ENCODE results near the gene SEMA4G. TPM values are rescaled to one million over a fixed set of nuclear protein-coding genes. Genes with fewer than 3 reads are reported as not detected.

The SEMA4G gene
- total RNA-seq, 4 donors from 2014 or later: 16.5 to 233 (median 185) TPM

DNA sequence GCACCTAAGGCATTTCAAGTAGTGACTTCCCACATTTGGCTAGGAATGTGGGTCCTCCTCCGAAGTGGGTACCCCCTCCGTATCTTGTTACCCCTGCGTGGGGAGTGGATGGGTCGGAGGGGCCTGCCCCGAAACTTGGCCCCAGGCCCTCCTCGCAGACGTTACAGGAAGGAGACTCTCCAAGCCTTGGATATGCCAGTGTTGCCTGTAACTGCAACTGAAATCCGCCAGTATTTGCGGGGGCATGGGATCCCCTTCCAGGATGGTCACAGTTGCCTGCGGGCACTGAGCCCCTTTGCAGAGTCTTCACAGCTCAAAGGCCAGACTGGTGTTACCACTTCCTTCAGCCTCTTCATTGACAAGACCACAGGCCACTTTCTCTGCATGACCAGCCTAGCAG, 18.9 kb downstream of the SEMA4G start:
- peak overlapping the region; percentile 87 to 92 (median 91) for H3K4me3 ChIP-seq
- H3K4me1 ChIP-seq: peaks cover 0 to 24% (median 16%) of the 10 kb centered on the region in 4 donors
- no peak overlapping the region for H3K27ac ChIP-seq
- TF ChIP-seq, protein P1, sequence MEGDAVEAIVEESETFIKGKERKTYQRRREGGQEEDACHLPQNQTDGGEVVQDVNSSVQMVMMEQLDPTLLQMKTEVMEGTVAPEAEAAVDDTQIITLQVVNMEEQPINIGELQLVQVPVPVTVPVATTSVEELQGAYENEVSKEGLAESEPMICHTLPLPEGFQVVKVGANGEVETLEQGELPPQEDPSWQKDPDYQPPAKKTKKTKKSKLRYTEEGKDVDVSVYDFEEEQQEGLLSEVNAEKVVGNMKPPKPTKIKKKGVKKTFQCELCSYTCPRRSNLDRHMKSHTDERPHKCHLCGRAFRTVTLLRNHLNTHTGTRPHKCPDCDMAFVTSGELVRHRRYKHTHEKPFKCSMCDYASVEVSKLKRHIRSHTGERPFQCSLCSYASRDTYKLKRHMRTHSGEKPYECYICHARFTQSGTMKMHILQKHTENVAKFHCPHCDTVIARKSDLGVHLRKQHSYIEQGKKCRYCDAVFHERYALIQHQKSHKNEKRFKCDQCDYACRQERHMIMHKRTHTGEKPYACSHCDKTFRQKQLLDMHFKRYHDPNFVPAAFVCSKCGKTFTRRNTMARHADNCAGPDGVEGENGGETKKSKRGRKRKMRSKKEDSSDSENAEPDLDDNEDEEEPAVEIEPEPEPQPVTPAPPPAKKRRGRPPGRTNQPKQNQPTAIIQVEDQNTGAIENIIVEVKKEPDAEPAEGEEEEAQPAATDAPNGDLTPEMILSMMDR (IDR thresholded peaks at IDR 0.05): no peak
- TF ChIP-seq POLR2A (IDR thresholded peaks at IDR 0.05): no peak
- H3K9me3 ChIP-seq: no peaks in the 10 kb centered on the region
- H3K36me3 ChIP-seq: peaks cover 0 to 22% (median 0%) of the 10 kb centered on the region in 3 donors
- H3K27me3 ChIP-seq: no peaks in the 10 kb centered on the region
- no peak for DNase-seq

DNA sequence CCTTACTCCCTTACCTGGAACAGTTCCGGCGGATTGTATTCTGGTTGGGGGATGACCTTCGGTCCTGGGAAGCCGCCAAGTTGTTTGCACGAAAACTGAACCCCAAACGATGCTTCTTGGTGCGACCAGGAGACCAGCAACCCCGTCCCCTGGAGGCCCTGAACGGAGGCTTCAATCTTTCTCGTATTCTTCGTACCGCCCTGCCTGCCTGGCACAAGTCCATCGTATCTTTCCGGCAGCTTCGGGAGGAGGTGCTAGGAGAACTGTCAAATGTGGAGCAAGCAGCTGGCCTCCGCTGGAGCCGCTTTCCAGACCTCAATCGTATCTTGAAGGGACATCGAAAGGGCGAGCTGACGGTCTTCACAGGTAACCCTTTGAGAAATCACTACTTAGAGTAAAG, 19.8 kb downstream of the SEMA4G start:
- peaks cover 0 to 24% (median 16%) of the 10 kb centered on the region in 4 donors for H3K4me1 ChIP-seq
- peaks cover 0 to 18% (median 0%) of the 10 kb centered on the region in 3 donors for H3K36me3 ChIP-seq
- no peaks in the 10 kb centered on the region for H3K9me3 ChIP-seq
- no peak for TF ChIP-seq POLR2A (IDR thresholded peaks at IDR 0.05)
- TF ChIP-seq, protein P1 (IDR thresholded peaks at IDR 0.05): no peak
- DNase-seq: no peak
- H3K4me3 ChIP-seq: no peak overlapping the region
- H3K27ac ChIP-seq: no peak overlapping the region
- H3K27me3 ChIP-seq: no peaks in the 10 kb centered on the region

DNA sequence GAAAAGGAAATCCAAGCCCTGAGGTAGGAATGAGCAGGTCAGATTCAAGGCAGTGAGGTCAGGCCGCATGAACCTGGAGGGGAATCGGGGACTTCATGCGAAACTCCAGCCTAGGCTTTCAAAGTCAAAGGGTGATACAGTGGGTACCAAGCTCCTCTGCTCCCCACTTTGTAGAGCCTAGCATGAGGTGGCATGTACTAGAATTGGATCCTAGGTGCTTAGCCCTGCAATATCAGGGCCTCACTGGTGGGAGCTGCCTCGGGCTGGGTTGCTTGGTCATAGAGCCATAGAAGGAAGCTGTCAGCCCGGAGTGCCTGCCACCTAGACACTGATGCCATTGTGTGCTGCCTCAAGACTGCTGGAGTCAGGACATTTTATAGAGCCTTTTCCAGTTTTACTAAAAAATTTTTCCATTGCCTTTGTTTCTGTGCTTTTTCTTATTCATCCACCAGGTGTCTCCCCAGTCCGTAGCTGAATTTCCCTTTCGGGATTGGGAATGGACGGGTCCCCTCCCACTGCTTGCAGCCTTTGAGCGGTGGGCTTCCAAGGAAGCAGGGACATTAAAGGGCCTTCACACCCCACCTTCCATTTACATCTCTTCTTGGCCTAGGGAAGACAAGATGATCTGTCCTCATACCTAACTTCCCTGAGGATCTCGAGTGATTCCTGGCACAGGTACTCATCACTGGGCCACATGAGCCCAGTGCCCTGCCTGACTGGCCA, 24.8 kb downstream of the SEMA4G start:
- Histone ChIP-seq H3K36me3 (peaks cover 0 to 18% (median 0%) of the 10 kb centered on the region in 3 donors), H3K27me3 (no peaks in the 10 kb centered on the region), H3K27ac (no peak overlapping the region), H3K4me3 (no peak overlapping the region), H3K9me3 (no peaks in the 10 kb centered on the region), H3K4me1 (peaks cover 0 to 18% (median 9%) of the 10 kb centered on the region in 4 donors)
- TF ChIP-seq POLR2A (IDR thresholded peaks at IDR 0.05): no peak
- TF ChIP-seq, protein P1 (IDR thresholded peaks at IDR 0.05): peak in 5 of 6 experiments; percentile 18 to 73 (median 69)
- DNase-seq: no peak

DNA sequence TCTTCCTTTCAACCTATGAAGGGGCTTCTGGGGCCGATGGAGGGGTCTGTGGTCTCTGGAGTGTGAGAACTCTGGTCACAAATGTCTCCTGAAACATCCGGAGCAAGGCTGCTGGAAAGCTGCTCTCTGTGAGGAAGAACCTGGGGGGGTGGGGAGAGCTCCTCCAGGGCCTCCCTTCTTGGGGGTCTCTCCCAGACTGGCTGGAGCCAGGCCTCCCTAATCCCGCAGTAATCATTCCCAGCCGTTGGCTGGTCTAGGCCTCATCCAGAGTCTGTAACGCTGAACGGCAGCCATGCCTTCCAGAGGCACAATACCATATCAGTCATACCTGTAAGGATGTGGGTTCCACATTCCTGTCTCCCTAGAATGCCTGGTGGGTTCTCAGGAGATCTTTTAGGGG, 25.9 kb downstream of the SEMA4G start:
- TF ChIP-seq, protein P1 (IDR thresholded peaks at IDR 0.05): no peak
- TF ChIP-seq POLR2A (IDR thresholded peaks at IDR 0.05): no peak

DNA sequence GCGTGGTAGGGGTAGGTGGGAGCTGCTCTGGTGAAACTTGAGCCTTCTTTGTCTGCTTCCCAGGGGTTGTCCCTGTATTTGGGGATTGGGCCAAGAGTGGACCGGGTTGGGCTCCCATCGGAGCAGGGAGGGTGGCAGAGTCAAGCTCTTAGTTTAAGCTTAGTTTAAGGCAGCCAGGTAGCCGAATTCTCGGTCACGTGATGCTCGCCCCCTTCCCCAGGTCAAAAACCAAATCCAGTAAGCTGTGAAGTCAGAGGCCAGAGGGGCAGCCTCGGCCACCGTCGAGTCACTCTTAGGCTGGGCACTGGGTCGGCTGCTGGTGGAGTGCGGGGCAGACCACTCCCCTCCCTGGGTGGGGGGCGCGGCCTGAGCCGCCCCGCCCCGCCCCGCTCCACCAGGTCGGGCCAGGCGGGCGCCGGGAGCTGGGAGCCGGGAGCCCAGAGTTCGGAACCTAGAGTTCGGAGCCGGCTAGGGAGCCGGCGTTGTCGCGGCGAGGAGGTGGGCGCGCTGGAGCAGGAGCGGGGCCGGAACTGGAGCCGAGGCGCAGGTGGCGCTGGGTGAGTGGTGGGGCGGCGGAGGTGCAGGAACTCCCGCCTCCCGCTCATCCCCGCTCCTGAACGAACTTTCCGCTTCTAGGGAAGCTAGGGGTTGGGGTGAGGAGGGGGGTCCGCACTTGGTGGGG, 27.5 kb downstream of the SEMA4G start:
- peaks cover 0 to 33% (median 13%) of the 10 kb centered on the region in 4 donors for H3K4me1 ChIP-seq
- H3K4me3 ChIP-seq: peak overlapping the region; percentile 75 to 96 (median 79)
- TF ChIP-seq, protein P1 (IDR thresholded peaks at IDR 0.05): no peak
- TF ChIP-seq POLR2A (IDR thresholded peaks at IDR 0.05): no peak
- no peaks in the 10 kb centered on the region for H3K9me3 ChIP-seq
- peak in 2 of 3 donors; percentile 60 to 71 for DNase-seq
- H3K36me3 ChIP-seq: peaks cover 0 to 9% (median 0%) of the 10 kb centered on the region in 3 donors
- no peaks in the 10 kb centered on the region for H3K27me3 ChIP-seq
- H3K27ac ChIP-seq: peak overlapping the region; percentile 95 to 100 (median 96)

More for the DNA sequence above, 25.9 kb downstream of the SEMA4G start:
- Histone ChIP-seq H3K36me3 (peaks cover 0 to 18% (median 0%) of the 10 kb centered on the region in 3 donors), H3K9me3 (no peaks in the 10 kb centered on the region), H3K4me1 (peaks cover 0 to 19% (median 11%) of the 10 kb centered on the region in 4 donors), H3K27me3 (no peaks in the 10 kb centered on the region), H3K4me3 (no peak overlapping the region), H3K27ac (no peak overlapping the region)
- no peak for DNase-seq
